Loucy (cell line): ENCODE results near the gene TEKT1.

Experiments
- EZH2phosphoT487 ChIP-seq: fragments of 200-600 bp; IDR thresholded peaks from 2 replicates; pipeline ENCODE4 v1.6.1; 2018; ENCODE audit warnings: antibody characterized with exemption, mild to moderate bottlenecking, moderate library complexity, borderline replicate concordance
- TF ChIP-seq, protein P1 (sequence below): fragments of 200-600 bp; sonication (generic); conservative IDR thresholded peaks from 2 replicates; pipeline ENCODE4 v1.5.1; 2014; ENCODE audit warnings: mild to moderate bottlenecking, antibody characterized with exemption, low read length

DNA sequence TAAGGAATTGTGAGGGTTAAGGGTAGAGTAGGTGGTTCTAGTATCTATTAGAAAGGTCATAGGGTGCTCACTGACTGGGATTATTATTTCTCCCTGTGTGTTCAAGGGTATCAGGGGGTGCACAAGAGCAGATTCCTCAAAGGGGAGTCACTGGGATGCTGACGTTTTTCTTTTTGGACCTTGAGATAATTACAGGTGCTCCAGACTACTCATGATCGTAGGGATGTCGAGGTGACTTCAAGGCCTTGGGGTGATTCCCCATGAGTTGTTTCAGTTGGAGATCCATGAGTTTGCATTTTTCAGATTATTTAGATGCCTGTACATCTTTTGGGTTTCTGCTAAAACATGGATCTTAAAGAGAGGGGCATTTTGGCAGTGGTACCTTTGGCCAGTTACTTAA lies 41.4 kb upstream of the TEKT1 start:
- TF ChIP-seq, protein P1, sequence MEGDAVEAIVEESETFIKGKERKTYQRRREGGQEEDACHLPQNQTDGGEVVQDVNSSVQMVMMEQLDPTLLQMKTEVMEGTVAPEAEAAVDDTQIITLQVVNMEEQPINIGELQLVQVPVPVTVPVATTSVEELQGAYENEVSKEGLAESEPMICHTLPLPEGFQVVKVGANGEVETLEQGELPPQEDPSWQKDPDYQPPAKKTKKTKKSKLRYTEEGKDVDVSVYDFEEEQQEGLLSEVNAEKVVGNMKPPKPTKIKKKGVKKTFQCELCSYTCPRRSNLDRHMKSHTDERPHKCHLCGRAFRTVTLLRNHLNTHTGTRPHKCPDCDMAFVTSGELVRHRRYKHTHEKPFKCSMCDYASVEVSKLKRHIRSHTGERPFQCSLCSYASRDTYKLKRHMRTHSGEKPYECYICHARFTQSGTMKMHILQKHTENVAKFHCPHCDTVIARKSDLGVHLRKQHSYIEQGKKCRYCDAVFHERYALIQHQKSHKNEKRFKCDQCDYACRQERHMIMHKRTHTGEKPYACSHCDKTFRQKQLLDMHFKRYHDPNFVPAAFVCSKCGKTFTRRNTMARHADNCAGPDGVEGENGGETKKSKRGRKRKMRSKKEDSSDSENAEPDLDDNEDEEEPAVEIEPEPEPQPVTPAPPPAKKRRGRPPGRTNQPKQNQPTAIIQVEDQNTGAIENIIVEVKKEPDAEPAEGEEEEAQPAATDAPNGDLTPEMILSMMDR: no peak
- no peak for TF ChIP-seq EZH2phosphoT487
